HG03097 (cell line): ENCODE data around the gene PDX1.

Experiments used
- ATAC-seq: cut with Tn5 transposase; IDR thresholded peaks from one replicate; pipeline ENCODE4 v1.9.1; 2021; ENCODE audit not compliant: unreplicated experiment, low FRiP score

PDX1 gene

GRCh38 chr13:27921961-27922882, 2.4 kb downstream of the PDX1 start:
- no peak for ATAC-seq

DNA sequence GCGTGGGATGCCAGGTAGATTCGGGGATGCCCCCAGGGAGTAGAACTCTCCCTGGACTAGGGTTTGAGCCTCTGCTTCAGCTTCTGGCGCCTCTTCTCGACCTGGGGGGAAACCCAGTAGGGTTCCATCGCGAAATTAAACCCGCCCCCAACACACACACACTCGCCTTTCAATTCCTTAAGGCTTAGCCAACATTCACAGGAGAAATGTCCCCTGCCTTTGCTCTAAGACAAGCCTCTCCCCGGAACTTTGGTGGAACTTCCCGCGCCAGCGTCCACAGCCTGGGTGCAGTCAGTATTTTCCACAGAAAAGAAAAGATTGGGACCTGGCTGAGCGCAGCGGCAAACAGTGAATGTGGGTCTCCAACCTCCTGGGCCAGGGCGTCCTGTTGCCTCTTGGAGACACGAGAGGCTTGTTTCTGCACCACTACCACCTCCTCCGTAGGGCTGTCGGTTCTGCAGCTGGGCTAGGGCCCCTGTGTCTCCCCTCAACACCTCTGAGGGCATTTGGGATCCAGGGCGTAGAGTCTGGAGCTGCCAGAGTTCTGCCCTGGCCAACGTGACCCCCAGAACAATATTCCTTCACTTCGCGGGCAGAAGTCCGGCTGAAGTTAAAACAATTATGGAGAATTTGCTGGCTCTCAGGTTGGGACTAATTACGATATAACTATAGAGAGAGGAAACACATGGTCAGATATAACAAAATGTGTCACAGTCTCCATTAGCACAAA, 3.2 kb downstream of the PDX1 start:
- no peak for ATAC-seq

DNA sequence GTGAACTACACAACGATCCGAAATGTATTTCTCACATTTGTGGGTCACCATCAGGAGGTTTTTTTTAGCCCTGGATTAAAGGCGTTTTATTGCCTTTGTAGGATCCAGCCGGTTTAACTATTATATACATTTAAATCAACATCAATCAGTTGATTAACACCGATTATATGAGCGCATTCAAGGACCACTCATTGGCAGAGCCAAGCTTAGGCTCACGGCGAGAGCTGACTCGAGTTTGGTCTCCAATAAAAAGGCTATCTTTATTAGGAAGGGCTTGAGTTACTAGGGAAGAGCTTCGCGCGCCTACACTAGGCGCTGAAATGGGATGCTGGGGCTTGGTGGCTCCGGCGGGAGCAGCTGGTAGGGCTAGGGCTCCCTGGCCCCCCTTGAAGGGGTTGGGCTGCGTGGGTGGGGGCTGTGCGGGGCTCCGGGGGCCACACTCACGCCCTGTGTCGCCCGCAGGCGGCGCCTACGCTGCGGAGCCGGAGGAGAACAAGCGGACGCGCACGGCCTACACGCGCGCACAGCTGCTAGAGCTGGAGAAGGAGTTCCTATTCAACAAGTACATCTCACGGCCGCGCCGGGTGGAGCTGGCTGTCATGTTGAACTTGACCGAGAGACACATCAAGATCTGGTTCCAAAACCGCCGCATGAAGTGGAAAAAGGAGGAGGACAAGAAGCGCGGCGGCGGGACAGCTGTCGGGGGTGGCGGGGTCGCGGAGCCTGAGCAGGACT, 4.2 kb downstream of the PDX1 start:
- no peak for ATAC-seq

DNA sequence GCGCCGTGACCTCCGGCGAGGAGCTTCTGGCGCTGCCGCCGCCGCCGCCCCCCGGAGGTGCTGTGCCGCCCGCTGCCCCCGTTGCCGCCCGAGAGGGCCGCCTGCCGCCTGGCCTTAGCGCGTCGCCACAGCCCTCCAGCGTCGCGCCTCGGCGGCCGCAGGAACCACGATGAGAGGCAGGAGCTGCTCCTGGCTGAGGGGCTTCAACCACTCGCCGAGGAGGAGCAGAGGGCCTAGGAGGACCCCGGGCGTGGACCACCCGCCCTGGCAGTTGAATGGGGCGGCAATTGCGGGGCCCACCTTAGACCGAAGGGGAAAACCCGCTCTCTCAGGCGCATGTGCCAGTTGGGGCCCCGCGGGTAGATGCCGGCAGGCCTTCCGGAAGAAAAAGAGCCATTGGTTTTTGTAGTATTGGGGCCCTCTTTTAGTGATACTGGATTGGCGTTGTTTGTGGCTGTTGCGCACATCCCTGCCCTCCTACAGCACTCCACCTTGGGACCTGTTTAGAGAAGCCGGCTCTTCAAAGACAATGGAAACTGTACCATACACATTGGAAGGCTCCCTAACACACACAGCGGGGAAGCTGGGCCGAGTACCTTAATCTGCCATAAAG, 4.8 kb downstream of the PDX1 start:
- no peak for ATAC-seq

GRCh38 chr13:27925220-27925991, 5.6 kb downstream of the PDX1 start:
- ATAC-seq, result no peak

- no peak for ATAC-seq
Observed at GRCh38 chr13:27926644-27927434, 7.0 kb downstream of the PDX1 start.

GRCh38 chr13:27927444-27928352, 7.9 kb downstream of the PDX1 start:
- ATAC-seq, result no peak

GRCh38 chr13:27928353-27928804, 8.6 kb downstream of the PDX1 start:
- ATAC-seq, result no peak

- no peak for ATAC-seq
Observed at GRCh38 chr13:27928805-27929753, 9.3 kb downstream of the PDX1 start.

GRCh38 chr13:27929868-27930267, 10.1 kb downstream of the PDX1 start:
- no peak for ATAC-seq

- no peak for ATAC-seq
Observed at GRCh38 chr13:27933118-27933517, 13.3 kb downstream of the PDX1 start.

GRCh38 chr13:27933580-27934328, 14.0 kb downstream of the PDX1 start:
- no peak for ATAC-seq

DNA sequence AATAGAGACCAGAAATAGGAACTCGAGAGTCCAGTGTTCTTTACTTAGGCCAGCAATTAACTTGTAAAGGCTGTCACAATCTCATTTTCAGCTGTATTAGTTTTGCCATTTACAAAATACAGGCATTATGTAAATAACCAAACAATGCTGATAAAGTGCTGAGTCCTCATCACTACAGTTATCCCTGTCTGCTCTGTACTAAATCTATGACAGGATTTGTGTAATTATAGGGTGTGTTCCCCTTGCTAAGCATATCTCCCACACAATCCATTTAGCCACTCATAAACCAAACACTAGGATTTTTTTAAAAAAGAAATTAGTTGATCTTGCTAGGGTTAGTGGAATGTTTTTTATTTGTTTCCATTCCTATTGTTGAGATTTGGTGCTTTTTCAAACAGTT, 23.2 kb downstream of the PDX1 start:
- no peak for ATAC-seq

DNA sequence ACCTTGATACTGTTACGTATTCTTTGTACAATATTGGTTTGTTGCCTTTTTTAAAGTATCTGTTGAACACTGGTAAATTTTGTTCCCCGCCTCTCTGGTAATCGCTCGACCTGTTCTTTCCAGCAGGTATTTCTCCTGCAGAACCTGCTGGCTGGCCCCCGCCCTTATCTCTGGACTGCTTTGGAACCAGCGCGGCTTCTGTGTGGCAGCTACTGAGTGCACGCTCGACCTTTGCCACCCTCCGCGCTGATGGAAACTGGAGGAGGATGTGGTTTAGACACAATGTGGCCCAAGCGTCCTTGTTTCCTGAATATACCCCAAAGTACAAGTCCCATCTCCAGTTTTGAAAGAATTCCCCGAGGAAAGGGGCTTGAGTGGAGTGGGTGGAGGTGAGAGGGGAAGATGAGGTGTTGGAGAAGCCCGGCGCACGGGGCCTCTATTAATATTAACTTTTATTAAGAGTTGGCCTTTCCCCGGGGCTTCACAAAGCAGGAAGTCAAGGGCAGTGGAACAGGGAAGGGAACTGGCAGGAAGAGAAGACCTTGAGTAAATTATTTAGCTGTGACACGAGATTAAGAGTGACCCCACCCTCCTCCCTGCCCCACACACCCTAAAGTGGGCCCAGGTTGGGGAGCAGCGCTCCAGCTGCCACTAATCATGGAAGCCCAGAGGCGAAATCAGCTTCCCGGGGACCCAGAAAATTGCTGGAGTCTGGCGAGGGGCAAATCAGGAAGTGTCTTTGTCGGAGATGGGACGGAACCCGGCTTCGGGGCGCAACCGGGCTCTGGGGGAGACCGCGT, 33.3 kb downstream of the PDX1 start:
- no peak for ATAC-seq

DNA sequence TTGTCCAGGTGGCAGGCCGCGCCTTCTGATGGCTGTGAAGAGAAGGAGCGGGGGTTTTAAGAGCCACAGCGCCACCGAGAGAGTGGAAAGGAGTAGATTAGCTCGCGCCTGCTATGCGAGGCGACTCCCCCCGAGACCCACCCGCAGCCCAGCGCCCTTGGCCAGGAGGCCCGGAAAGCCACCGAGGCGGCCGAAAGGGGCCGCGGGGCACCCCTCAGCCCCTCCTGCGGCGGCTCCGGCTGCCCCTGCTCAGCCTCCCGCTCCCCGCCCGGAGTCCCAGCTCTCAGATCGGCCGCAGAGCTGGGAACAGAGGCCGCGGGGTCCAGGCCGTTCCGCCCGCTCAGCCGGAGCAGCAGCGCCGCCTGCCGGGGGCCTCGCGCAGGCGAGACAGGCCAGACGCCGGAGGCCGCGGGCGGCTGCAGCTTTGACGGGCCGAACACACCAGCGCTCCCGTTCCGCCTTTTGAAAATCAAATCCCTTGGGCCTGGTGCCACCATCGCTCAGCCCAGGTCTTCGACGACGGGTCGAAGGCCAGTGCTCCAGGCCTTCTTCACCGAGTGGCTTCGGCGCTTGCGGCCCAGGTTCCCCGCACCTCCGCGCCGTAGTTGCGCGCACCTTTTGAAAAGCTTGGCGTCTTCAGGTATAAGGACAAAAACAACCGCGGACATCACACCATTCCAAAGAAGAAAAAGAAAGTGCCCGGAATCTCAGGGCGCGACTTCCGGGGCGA, 34.0 kb downstream of the PDX1 start:
- peak; percentile 83 for ATAC-seq
